Muscle of leg (tissue), 11 donors: ENCODE data around the gene SFTPA2. TPM values are rescaled to one million over a fixed set of nuclear protein-coding genes. Genes with fewer than 3 reads are reported as not detected.
"Not testable (repeated sequence)": the region's sequence is repeated elsewhere in the genome, so short reads cannot be mapped to it uniquely, and the experiment has no call there.

Experiments
- DNase-seq: peaks from one replicate; pipeline ENCODE4 v3.0.0; 2013
- H3K27ac ChIP-seq: one replicate; pipeline ENCODE4 v1.5.1; 2013; ENCODE audit warnings: mild to moderate bottlenecking, low read length, control low read depth
- H3K27me3 ChIP-seq: one replicate; pipeline ENCODE4 v1.6.1; 2013; ENCODE audit warnings: low read length; ENCODE audit not compliant: control insufficient read depth, insufficient read depth
- H3K36me3 ChIP-seq: one replicate; pipeline ENCODE4 v1.6.1; 2013; ENCODE audit warnings: low read length; ENCODE audit not compliant: control insufficient read depth, insufficient read depth
- H3K4me1 ChIP-seq: one replicate; pipeline ENCODE4 v1.6.1; 2013; ENCODE audit warnings: low read length; ENCODE audit not compliant: control insufficient read depth, insufficient read depth
- H3K4me3 ChIP-seq: one replicate; pipeline ENCODE4 v1.5.1; 2013; ENCODE audit warnings: low read length, control low read depth
- H3K9me3 ChIP-seq: replicated peaks from 2 replicates; pipeline ENCODE4 v1.6.1; 2013; ENCODE audit warnings: low read depth, low read length; ENCODE audit not compliant: control insufficient read depth
- WGBS: methylation state at CpG from one replicate; pipeline ENCODE4 v1.1.5; 2013; ENCODE audit warnings: missing lambda C conversion rate; ENCODE audit not compliant: insufficient coverage; 5-methylcytosine and 5-hydroxymethylcytosine counted together
- polyA plus RNA-seq, 8 donors: library from polyadenylated mRNA; unstranded; fragments of 120-200 nt; gene quantifications; one replicate each; pipeline versions ENCODE4 v1.2.1 to v1.2.3, GENCODE V29; 2013; ENCODE audit warnings: inconsistent platforms in 1 of 8, low replicate concordance in 1 of 8; ENCODE audit not compliant: insufficient read length in 8 of 8, insufficient read depth in 1 of 8
- total RNA-seq: library from RNA; stranded (reverse); fragments of 120-200 nt; gene quantifications from one replicate; pipeline ENCODE4 v1.2.4, GENCODE V29; 2013

SFTPA2 gene
- total and polyA plus RNA-seq, 9 donors, result 0.05 to 0.69 (median 0.06) TPM; not detected in 6

GRCh38 chr10:79562135-79562756, 2.0 kb upstream of the SFTPA2 start:
- no peak overlapping the region for H3K4me3 ChIP-seq
- no peaks in the 10 kb centered on the region for H3K9me3 ChIP-seq
- H3K4me1 ChIP-seq, result peaks cover 5% of the 10 kb centered on the region
- peak; percentile 60 for DNase-seq
- no peaks in the 10 kb centered on the region for H3K36me3 ChIP-seq
- no peak overlapping the region for H3K27ac ChIP-seq
- 10% methylated on average over 16 of the region's 17 CpGs for WGBS
- H3K27me3 ChIP-seq, result peaks cover 5% of the 10 kb centered on the region

GRCh38 chr10:79561257-79561656, 1.1 kb upstream of the SFTPA2 start:
- DNase-seq, result no peak
- no peaks in the 10 kb centered on the region for H3K9me3 ChIP-seq
- H3K27me3 ChIP-seq, result peaks cover 5% of the 10 kb centered on the region
- 100% methylated on average over 1 of the region's 3 CpGs for WGBS
- no peak overlapping the region for H3K4me3 ChIP-seq
- H3K4me1 ChIP-seq, result peaks cover 5% of the 10 kb centered on the region
- H3K27ac ChIP-seq, result no peak overlapping the region
- H3K36me3 ChIP-seq, result no peaks in the 10 kb centered on the region

- peaks cover 5% of the 10 kb centered on the region for H3K27me3 ChIP-seq
- DNase-seq, result no peak
- no peak overlapping the region for H3K27ac ChIP-seq
- H3K4me3 ChIP-seq, result no peak overlapping the region
- no peaks in the 10 kb centered on the region for H3K36me3 ChIP-seq
- WGBS, result no CpG with 5 or more reads among the region's 2 CpGs
- H3K4me1 ChIP-seq, result peaks cover 5% of the 10 kb centered on the region
- no peaks in the 10 kb centered on the region for H3K9me3 ChIP-seq
These were observed 481 bp downstream of the SFTPA2 start for GRCh38 chr10:79559726-79560125.

DNA sequence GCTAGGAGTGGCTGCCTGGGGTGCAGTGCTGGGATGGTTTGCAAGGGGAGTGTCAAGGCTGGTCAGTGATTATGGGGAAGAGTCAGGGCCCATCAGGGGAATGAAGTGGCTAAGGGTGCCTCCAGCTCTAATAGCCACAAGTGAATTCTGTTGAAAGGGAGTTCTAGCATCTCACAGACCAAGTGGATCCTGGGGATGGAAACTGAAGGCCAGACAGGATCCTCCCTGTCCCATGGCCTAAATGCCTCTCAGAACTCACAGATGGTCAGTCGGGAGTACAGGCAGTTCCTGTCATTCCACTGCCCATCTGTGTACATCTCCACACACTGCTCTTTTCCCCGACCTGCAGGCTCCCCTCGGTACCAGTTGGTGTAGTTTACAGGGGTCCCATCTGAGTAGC, 3.2 kb downstream of the SFTPA2 start:
- not testable (repeated sequence) for DNase-seq, H3K4me3 ChIP-seq, H3K4me1 ChIP-seq, H3K27me3 ChIP-seq, H3K9me3 ChIP-seq, H3K36me3 ChIP-seq, H3K27ac ChIP-seq
- WGBS, result no CpG with 5 or more reads among the region's 3 CpGs

- 70% methylated on average over 5 of the region's 11 CpGs for WGBS
- no peaks in the 10 kb centered on the region for H3K9me3 ChIP-seq
- H3K27ac ChIP-seq, result no peak overlapping the region
- no peak overlapping the region for H3K4me3 ChIP-seq
- peaks cover 8% of the 10 kb centered on the region for H3K4me1 ChIP-seq
- no peaks in the 10 kb centered on the region for H3K27me3 ChIP-seq
- DNase-seq, result peak; percentile 60
- no peaks in the 10 kb centered on the region for H3K36me3 ChIP-seq
These were observed 4.6 kb downstream of the SFTPA2 start for GRCh38 chr10:79555354-79556309.

- Histone ChIP-seq H3K9me3 (no peaks in the 10 kb centered on the region), H3K36me3 (no peaks in the 10 kb centered on the region), H3K4me3 (no peak overlapping the region), H3K4me1 (peaks cover 8% of the 10 kb centered on the region), H3K27me3 (no peaks in the 10 kb centered on the region), H3K27ac (no peak overlapping the region)
- no peak for DNase-seq
- 50% methylated on average over 2 of the region's 2 CpGs for WGBS
These were observed 8.1 kb downstream of the SFTPA2 start for GRCh38 chr10:79552143-79552542.

- WGBS, result 91% methylated on average over 2 of the region's 3 CpGs
- Histone ChIP-seq H3K27me3 (no peaks in the 10 kb centered on the region), H3K9me3 (no peaks in the 10 kb centered on the region), H3K4me3 (no peak overlapping the region), H3K36me3 (no peaks in the 10 kb centered on the region), H3K4me1 (peaks cover 10% of the 10 kb centered on the region), H3K27ac (no peak overlapping the region)
- DNase-seq, result no peak
These were observed 12.2 kb downstream of the SFTPA2 start for GRCh38 chr10:79547973-79548372.

GRCh38 chr10:79547128-79547527, 13.1 kb downstream of the SFTPA2 start:
- H3K9me3 ChIP-seq, H3K4me3 ChIP-seq, H3K4me1 ChIP-seq, H3K36me3 ChIP-seq, DNase-seq, H3K27me3 ChIP-seq, H3K27ac ChIP-seq: not testable (repeated sequence)
- no CpG with 5 or more reads among the region's 2 CpGs for WGBS

GRCh38 chr10:79544926-79545659, 15.1 kb downstream of the SFTPA2 start:
- H3K4me1 ChIP-seq, H3K9me3 ChIP-seq, H3K27me3 ChIP-seq, H3K36me3 ChIP-seq, DNase-seq, H3K4me3 ChIP-seq, H3K27ac ChIP-seq: not testable (repeated sequence)
- no CpG with 5 or more reads among the region's 3 CpGs for WGBS

DNA sequence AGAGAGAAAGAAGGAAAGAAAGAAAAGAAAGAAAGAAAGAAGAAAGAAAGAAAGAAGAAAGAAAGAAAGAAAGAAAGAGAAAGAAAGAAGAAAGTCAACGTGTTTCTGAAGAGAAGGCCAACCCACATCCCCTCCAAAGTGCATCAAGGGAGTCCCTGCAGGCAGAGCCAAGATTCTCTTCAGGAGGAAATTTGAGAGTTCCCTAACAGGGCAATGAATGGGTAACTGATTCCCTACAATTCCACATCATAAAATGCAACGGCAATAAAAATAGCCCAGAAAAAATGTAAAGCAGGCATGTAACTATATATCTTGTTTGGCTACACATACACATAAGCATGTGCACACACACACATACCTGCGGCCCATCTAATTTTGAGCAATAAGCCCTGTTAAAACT, 15.8 kb downstream of the SFTPA2 start:
- not testable (repeated sequence) for H3K36me3 ChIP-seq, H3K27ac ChIP-seq, DNase-seq, H3K27me3 ChIP-seq, H3K4me3 ChIP-seq, H3K9me3 ChIP-seq, H3K4me1 ChIP-seq
- no CpG with 5 or more reads among the region's 3 CpGs for WGBS
